GM23248 (cell line): ENCODE results near the gene RNF32.

Experiments
- EZH2 ChIP-seq: fragments of 200-600 bp; sonication (generic); IDR thresholded peaks from 2 replicates; pipeline ENCODE4 v1.6.1; 2018; ENCODE audit warnings: antibody characterized with exemption, mild to moderate bottlenecking; ENCODE audit not compliant: insufficient read depth, poor library complexity, severe bottlenecking
- EZH2phosphoT487 ChIP-seq: fragments of 200-600 bp; sonication (generic); IDR thresholded peaks from 2 replicates; pipeline ENCODE4 v1.6.1; 2018; ENCODE audit warnings: antibody characterized with exemption, moderate library complexity, mild to moderate bottlenecking, low read depth; ENCODE audit not compliant: insufficient read depth

- no peak for TF ChIP-seq EZH2phosphoT487
- no peak for TF ChIP-seq EZH2
These were observed 22.3 kb upstream of the RNF32 start for GRCh38 chr7:156618078-156618779.
